ENCODE measurements around the gene SNX32.

SNX32 gene

GRCh38 chr11:65858681-65859087, 24.9 kb downstream of the SNX32 start:
- peaks cover 45% of the 10 kb centered on the region for H3K4me1 ChIP-seq (ENCODE audit: control insufficient read depth, insufficient read depth, low read depth, low read length)
- H4K8ac ChIP-seq (ENCODE audit: low read length): peak overlapping the region; percentile 35
- H2AK5ac ChIP-seq (ENCODE audit: low read length, severe bottlenecking): peak overlapping the region; percentile 17
- H2AFZ ChIP-seq (ENCODE audit: low read depth, low read length): no peak overlapping the region
- H3K36me3 ChIP-seq (ENCODE audit: control insufficient read depth in 1 of 2, insufficient read depth in 2 of 2, low read depth in 1 of 2, low read length in 2 of 2): peaks cover 46 to 48% of the 10 kb centered on the region in 2 experiments
- H2BK5ac ChIP-seq (ENCODE audit: low read depth, low read length, poor library complexity, severe bottlenecking): peak overlapping the region; percentile 54
- H3K23ac ChIP-seq (ENCODE audit: low read length in 2 of 2): no peak overlapping the region
- H3K18ac ChIP-seq (ENCODE audit: low read depth in 1 of 2, low read length in 2 of 2): peak overlapping the region; percentile 74 to 77
- no peaks in the 10 kb centered on the region for H3K9me3 ChIP-seq (ENCODE audit: control insufficient read depth, low read length)
- no peaks in the 10 kb centered on the region for H3K27me3 ChIP-seq (ENCODE audit: control insufficient read depth in 1 of 2, insufficient read depth in 1 of 2, low read length in 2 of 2)
- peak overlapping the region; percentile 52 to 63 for H3K4ac ChIP-seq (ENCODE audit: low read depth in 1 of 2, low read length in 2 of 2)
- no peak overlapping the region for H4K91ac ChIP-seq (ENCODE audit: low read length)
- H3K9ac ChIP-seq (ENCODE audit: low read length): peak overlapping the region; percentile 94
- no peak overlapping the region for H2BK120ac ChIP-seq (ENCODE audit: low read depth, low read length)
- no peak overlapping the region for H3K14ac ChIP-seq (ENCODE audit: low read length in 2 of 2)
- H3K4me2 ChIP-seq (ENCODE audit: low read length, poor library complexity, severe bottlenecking): peak overlapping the region; percentile 72
- H2BK12ac ChIP-seq (ENCODE audit: low read length in 2 of 2): peak overlapping the region in 1 of 2 experiments; percentile 70
- DNase-seq: no peak
- H3K79me1 ChIP-seq (replicated peaks; ENCODE audit: low read length, poor library complexity, severe bottlenecking): peaks cover 6% of the 10 kb centered on the region
- WGBS: 2% methylated on average over 10 of the region's 10 CpGs
- H2BK15ac ChIP-seq (ENCODE audit: low read depth, poor library complexity, severe bottlenecking): no peak overlapping the region
- peak overlapping the region; percentile 97 for H3K27ac ChIP-seq (ENCODE audit: low read length, poor library complexity, severe bottlenecking)
- peak overlapping the region; percentile 49 to 94 for H3K4me3 ChIP-seq (ENCODE audit: insufficient read depth in 1 of 2, low read depth in 1 of 2, low read length in 2 of 2)

- Histone ChIP-seq H3K79me1 (replicated peaks; ENCODE audit: low read length, poor library complexity, severe bottlenecking) (peaks cover 6% of the 10 kb centered on the region), H2BK120ac (ENCODE audit: low read depth, low read length) (peak overlapping the region; percentile 86), H3K14ac (ENCODE audit: low read length in 2 of 2) (no peak overlapping the region), H3K18ac (ENCODE audit: low read depth in 1 of 2, low read length in 2 of 2) (peak overlapping the region; percentile 74 to 77), H2AFZ (ENCODE audit: low read depth, low read length) (peak overlapping the region; percentile 24), H3K27ac (ENCODE audit: low read length, poor library complexity, severe bottlenecking) (peak overlapping the region; percentile 98), H3K9ac (ENCODE audit: low read length) (peak overlapping the region; percentile 96), H3K9me3 (ENCODE audit: control insufficient read depth, low read length) (no peaks in the 10 kb centered on the region), H4K91ac (ENCODE audit: low read length) (peak overlapping the region; percentile 92), H3K4me3 (ENCODE audit: insufficient read depth in 1 of 2, low read depth in 1 of 2, low read length in 2 of 2) (peak overlapping the region; percentile 93 to 94), H2BK12ac (ENCODE audit: low read length in 2 of 2) (peak overlapping the region in 1 of 2 experiments; percentile 70), H3K4ac (ENCODE audit: low read depth in 1 of 2, low read length in 2 of 2) (peak overlapping the region; percentile 82 to 92), H4K8ac (ENCODE audit: low read length) (peak overlapping the region; percentile 86), H3K4me2 (ENCODE audit: low read length, poor library complexity, severe bottlenecking) (peak overlapping the region; percentile 91), H2BK5ac (ENCODE audit: low read depth, low read length, poor library complexity, severe bottlenecking) (peak overlapping the region; percentile 57), H3K36me3 (ENCODE audit: control insufficient read depth in 1 of 2, insufficient read depth in 2 of 2, low read depth in 1 of 2, low read length in 2 of 2) (peaks cover 46 to 48% of the 10 kb centered on the region in 2 experiments), H3K4me1 (ENCODE audit: control insufficient read depth, insufficient read depth, low read depth, low read length) (peaks cover 44% of the 10 kb centered on the region), H2AK5ac (ENCODE audit: low read length, severe bottlenecking) (peak overlapping the region; percentile 34), H2BK15ac (ENCODE audit: low read depth, poor library complexity, severe bottlenecking) (peak overlapping the region; percentile 89), H3K27me3 (ENCODE audit: control insufficient read depth in 1 of 2, insufficient read depth in 1 of 2, low read length in 2 of 2) (no peaks in the 10 kb centered on the region), H3K23ac (ENCODE audit: low read length in 2 of 2) (no peak overlapping the region)
- WGBS: under 1% methylated on average over 46 of the region's 46 CpGs
- peak; percentile 98 for DNase-seq
Measured at GRCh38 chr11:65859095-65859811, 25.5 kb downstream of the SNX32 start.

GRCh38 chr11:65859812-65860277, 26.1 kb downstream of the SNX32 start:
- Histone ChIP-seq H3K79me1 (replicated peaks; ENCODE audit: low read length, poor library complexity, severe bottlenecking) (peaks cover 9% of the 10 kb centered on the region), H4K8ac (ENCODE audit: low read length) (peak overlapping the region; percentile 86), H3K27me3 (ENCODE audit: control insufficient read depth in 1 of 2, insufficient read depth in 1 of 2, low read length in 2 of 2) (no peaks in the 10 kb centered on the region), H3K14ac (ENCODE audit: low read length in 2 of 2) (peak overlapping the region in 1 of 2 experiments; percentile 13), H3K4me2 (ENCODE audit: low read length, poor library complexity, severe bottlenecking) (peak overlapping the region; percentile 91), H4K91ac (ENCODE audit: low read length) (peak overlapping the region; percentile 92), H3K9me3 (ENCODE audit: control insufficient read depth, low read length) (no peaks in the 10 kb centered on the region), H2AFZ (ENCODE audit: low read depth, low read length) (no peak overlapping the region), H2BK5ac (ENCODE audit: low read depth, low read length, poor library complexity, severe bottlenecking) (peak overlapping the region; percentile 57), H3K18ac (ENCODE audit: low read depth in 1 of 2, low read length in 2 of 2) (peak overlapping the region; percentile 59 to 65), H3K4me3 (ENCODE audit: insufficient read depth in 1 of 2, low read depth in 1 of 2, low read length in 2 of 2) (peak overlapping the region; percentile 93 to 94), H2BK15ac (ENCODE audit: low read depth, poor library complexity, severe bottlenecking) (peak overlapping the region; percentile 71), H3K4me1 (ENCODE audit: control insufficient read depth, insufficient read depth, low read depth, low read length) (peaks cover 44% of the 10 kb centered on the region), H3K36me3 (ENCODE audit: control insufficient read depth in 1 of 2, insufficient read depth in 2 of 2, low read depth in 1 of 2, low read length in 2 of 2) (peaks cover 46 to 48% of the 10 kb centered on the region in 2 experiments), H3K4ac (ENCODE audit: low read depth in 1 of 2, low read length in 2 of 2) (peak overlapping the region; percentile 82 to 92), H3K9ac (ENCODE audit: low read length) (peak overlapping the region; percentile 96), H2BK12ac (ENCODE audit: low read length in 2 of 2) (peak overlapping the region; percentile 23 to 69), H2BK120ac (ENCODE audit: low read depth, low read length) (peak overlapping the region; percentile 86), H3K27ac (ENCODE audit: low read length, poor library complexity, severe bottlenecking) (peak overlapping the region; percentile 98), H3K23ac (ENCODE audit: low read length in 2 of 2) (peak overlapping the region in 1 of 2 experiments; percentile 11), H2AK5ac (ENCODE audit: low read length, severe bottlenecking) (peak overlapping the region; percentile 34)
- WGBS: 8% methylated on average over 16 of the region's 16 CpGs
- DNase-seq: no peak
